Panc1 (cell line): ENCODE results near the gene CLBA1.

Source experiments
- POLR2AphosphoS5 ChIP-seq: IDR thresholded peaks from 2 replicates; pipeline ENCODE4 v1.6.1; 2012; ENCODE audit warnings: mild to moderate bottlenecking, low read depth, low read length, moderate library complexity
- TF ChIP-seq, protein P1 (sequence below): fragments of 450-650 bp; IDR thresholded peaks from 2 replicates; pipeline ENCODE4 v1.5.1; 2017; ENCODE audit warnings: mild to moderate bottlenecking
- TF ChIP-seq, protein P2 (sequence below), 2 experiments: IDR thresholded peaks; 2 replicates each; pipeline ENCODE4 v1.6.1; 2011 to 2012; ENCODE audit warnings: low read depth in 2 of 2, control low read depth in 1 of 2, low read length in 1 of 2, mild to moderate bottlenecking in 1 of 2, moderate library complexity in 1 of 2; ENCODE audit not compliant: insufficient read depth in 1 of 2

DNA sequence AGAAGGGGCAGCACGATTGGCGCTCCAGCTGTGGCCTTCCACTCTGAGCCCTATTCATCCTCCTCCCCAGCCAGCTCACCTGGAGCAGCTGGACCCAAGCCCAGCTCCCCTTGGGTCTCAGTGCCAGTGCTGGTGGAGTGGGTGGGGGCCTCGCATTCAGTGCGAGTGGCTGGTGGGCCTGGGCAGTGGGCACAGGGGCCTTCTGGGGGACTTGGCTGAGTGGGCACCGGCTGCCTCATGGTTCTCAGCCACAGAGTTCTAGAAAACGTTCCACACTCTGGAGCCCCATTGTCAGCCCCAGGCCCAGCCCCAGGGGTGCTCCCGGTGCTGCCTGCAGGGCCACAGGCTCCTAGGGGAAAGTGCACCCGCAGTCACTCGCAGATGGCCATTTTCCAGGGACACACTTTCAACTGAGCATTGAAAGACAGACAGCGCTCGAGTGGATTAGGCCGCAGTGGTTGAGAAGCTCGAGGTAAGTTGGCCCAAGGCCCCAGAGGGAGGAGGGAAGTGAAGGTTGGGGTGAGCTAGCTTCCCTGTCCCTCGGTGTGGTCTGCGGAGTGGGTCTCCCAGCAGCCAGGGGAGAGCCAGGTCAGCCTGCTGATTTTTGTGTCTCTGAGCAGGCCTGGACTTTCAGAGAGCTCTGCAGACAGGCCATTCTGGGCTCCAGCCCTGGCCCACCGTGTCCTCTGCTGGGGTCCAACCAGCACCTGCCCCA, 3.8 kb downstream of the CLBA1 start:
- TF ChIP-seq, protein P1, sequence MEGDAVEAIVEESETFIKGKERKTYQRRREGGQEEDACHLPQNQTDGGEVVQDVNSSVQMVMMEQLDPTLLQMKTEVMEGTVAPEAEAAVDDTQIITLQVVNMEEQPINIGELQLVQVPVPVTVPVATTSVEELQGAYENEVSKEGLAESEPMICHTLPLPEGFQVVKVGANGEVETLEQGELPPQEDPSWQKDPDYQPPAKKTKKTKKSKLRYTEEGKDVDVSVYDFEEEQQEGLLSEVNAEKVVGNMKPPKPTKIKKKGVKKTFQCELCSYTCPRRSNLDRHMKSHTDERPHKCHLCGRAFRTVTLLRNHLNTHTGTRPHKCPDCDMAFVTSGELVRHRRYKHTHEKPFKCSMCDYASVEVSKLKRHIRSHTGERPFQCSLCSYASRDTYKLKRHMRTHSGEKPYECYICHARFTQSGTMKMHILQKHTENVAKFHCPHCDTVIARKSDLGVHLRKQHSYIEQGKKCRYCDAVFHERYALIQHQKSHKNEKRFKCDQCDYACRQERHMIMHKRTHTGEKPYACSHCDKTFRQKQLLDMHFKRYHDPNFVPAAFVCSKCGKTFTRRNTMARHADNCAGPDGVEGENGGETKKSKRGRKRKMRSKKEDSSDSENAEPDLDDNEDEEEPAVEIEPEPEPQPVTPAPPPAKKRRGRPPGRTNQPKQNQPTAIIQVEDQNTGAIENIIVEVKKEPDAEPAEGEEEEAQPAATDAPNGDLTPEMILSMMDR, result no peak
- TF ChIP-seq, protein P2, sequence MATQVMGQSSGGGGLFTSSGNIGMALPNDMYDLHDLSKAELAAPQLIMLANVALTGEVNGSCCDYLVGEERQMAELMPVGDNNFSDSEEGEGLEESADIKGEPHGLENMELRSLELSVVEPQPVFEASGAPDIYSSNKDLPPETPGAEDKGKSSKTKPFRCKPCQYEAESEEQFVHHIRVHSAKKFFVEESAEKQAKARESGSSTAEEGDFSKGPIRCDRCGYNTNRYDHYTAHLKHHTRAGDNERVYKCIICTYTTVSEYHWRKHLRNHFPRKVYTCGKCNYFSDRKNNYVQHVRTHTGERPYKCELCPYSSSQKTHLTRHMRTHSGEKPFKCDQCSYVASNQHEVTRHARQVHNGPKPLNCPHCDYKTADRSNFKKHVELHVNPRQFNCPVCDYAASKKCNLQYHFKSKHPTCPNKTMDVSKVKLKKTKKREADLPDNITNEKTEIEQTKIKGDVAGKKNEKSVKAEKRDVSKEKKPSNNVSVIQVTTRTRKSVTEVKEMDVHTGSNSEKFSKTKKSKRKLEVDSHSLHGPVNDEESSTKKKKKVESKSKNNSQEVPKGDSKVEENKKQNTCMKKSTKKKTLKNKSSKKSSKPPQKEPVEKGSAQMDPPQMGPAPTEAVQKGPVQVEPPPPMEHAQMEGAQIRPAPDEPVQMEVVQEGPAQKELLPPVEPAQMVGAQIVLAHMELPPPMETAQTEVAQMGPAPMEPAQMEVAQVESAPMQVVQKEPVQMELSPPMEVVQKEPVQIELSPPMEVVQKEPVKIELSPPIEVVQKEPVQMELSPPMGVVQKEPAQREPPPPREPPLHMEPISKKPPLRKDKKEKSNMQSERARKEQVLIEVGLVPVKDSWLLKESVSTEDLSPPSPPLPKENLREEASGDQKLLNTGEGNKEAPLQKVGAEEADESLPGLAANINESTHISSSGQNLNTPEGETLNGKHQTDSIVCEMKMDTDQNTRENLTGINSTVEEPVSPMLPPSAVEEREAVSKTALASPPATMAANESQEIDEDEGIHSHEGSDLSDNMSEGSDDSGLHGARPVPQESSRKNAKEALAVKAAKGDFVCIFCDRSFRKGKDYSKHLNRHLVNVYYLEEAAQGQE (IDR thresholded peaks at IDR 0.05; ENCODE audit: insufficient read depth in 1 of 2, low read depth in 2 of 2, low read length in 1 of 2), result no peak
- TF ChIP-seq POLR2AphosphoS5, result no peak
